GM18519 (cell line): ENCODE results near the gene SLMAP.
"Not testable (repeated sequence)": the region's sequence is repeated elsewhere in the genome, so short reads cannot be mapped to it uniquely, and the experiment has no call there.

Experiments used
- ATAC-seq: cut with Tn5 transposase; IDR thresholded peaks from one replicate; pipeline ENCODE4 v1.9.1; 2021; ENCODE audit warnings: mild to moderate bottlenecking, moderate library complexity; ENCODE audit not compliant: unreplicated experiment, low FRiP score

SLMAP gene

DNA sequence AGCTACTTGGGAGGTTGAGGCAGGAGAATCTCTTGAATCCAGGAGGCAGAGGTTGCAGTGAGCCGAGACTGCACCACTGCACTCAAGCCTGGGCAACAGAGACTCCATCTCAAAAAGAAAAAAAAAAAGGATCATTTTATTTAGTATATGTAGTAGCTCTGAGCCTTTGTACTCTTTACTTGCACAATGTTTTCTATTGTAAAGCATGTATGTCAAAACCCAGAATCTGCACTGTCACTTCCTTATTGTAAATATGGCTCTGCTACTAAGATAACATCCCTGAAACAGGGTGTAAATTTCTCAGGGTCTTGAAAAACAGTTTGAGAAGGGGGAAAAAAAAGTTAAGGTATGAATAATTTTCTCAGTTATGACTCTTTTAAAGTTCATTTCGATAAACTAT is 35.1 kb downstream of the SLMAP start:
- ATAC-seq: no peak

DNA sequence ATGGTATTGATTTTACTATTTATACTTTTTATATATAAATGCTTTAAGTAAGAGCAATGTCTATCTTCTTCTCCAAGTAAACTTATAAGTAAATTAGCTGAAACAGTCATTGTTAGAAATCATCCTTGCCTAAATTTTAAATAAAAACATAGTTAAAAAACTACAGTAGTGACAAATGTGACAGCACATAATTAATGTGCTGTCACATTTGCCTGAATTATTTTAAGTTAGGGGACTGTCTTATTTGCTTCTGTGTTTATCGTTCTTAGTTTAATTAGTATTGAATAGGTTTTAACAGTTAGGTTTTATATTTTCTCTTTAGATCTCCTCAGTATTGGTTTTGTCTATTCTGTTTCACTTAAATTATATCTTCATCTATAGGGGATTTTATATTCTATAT is 36.1 kb downstream of the SLMAP start:
- no peak for ATAC-seq

DNA sequence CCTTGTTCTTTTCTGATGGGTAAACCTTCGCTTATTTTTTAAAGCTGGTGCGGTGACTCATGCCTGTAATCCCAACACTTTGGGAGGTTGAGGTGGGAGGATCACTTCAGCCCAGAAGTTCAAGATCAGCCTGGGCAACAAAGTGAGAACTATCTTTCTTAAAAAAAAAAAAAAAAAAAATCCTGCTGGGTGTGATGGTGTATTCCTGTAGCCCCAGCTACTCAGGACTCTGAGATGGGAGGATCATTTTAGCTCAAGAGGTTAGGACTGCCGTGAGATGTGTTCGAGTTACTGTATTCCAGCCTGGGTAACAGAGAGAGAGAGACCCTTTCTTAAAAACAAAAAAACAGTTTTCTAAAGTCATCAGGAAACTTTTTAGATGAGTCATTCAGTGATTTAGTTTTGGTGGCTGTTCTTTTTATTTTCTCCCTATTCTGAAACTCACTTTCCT is 37.7 kb downstream of the SLMAP start:
- ATAC-seq: no peak

DNA sequence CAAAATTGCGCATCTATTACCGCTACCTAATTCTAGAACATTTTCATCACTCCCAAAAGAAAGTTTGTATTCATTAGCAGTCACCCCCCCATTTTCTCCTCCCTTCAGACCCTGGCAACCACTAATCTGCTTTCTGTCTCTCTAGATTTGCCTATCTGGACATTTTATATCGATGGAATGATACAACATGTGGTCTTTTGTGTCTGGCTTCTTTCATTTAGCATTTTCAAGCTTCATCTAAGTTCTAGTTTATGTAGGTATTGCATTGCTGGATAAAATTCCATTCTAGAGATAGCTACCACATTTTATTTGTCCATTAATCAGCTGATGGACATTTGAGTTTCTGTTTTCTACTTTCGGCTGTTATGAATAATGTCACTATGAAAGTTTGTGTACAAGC is 38.4 kb downstream of the SLMAP start:
- ATAC-seq: no peak

DNA sequence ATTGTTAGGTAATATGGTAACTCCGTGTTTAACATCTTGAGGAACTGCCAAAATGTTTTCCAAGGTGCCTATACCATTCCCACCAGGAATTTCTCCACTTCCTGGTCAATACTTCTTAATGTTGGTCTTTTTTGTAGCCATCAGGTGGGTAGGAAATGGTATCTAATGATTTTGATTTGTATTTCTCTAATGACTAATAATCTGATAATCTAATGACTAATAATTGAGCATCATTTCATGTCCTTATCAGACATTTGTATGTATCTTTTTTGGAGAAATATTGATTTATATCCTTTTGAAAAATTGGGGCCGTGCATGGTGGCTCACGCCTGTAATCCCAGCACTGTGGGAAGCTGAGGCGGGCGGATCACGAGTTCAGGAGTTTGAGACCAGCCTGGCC is 38.8 kb downstream of the SLMAP start:
- ATAC-seq: no peak

DNA sequence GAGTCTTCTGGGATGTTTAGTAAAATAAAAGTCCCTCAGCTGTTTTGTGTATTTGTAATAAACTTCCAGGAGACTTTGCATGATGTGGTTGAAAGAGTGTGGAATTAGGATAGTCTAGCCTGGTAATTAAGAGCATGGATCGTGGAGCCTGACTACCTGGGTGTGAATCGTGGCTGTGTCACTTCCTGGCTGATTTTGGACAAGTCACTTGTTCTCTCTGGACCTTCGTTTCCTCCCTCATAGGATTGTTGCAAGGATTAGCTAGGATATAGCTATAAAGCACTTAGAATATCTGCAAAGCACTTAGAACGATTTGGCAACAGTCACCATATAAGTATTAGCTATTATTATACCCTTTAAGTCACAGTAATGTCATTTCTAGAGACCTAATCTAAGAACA is 40.2 kb downstream of the SLMAP start:
- no peak for ATAC-seq

DNA sequence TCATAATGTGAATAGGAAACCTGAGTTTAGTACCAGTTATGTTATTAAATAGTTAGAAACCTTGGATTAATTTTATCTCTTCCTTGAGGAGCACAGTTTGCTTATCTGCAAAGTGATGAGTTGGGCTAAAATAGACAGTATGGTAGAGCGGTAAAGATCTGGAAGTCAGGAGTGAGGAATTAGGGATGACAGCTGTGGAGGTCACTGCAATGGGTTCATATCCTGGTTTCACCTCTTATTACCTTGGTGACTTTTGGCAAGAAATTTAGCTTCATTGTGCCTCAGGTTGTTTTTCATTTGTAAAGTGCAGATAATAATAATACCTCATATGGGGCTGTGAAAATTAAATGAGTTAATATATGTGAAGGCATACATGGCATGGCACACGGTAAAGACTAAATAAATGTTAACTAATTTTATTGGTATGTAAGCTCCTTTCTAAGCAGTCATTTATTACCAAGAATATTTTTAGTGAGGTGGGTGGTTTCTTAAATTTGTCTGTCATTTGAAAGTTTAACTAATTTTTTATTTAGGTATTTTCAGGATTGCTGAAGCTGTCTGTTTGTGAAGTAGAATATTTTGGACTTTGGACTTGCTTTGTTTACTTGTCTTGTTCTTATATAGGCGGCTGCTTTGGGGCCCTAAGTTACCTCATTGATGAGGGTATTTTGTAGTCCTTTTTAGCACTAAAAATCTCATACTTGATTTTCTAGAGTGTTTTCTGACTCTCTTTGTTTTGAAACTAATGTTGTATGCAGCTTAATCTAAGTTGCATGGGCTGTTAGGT is 41.8 kb downstream of the SLMAP start:
- no peak for ATAC-seq

DNA sequence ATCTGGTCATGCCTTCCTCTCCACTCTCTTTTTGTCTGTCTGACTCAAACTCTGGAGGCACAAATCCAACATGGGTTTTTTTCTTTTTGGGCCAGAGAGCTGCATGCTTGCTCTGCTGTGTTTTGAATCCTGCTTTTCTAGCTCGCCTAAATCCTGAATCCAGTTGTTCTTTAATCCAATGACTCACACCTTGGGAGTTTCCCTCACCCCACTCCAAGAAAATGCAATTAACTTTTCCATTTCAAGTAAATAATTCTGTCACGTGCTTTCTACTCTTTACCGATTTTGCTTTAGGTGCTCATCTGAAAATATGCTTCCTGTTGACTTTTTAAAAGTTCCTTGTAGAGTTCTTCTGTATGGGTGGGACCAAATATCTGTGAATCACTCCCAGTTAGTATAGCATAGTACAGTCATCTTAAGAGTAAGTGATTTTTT is 47.6 kb downstream of the SLMAP start:
- no peak for ATAC-seq

DNA sequence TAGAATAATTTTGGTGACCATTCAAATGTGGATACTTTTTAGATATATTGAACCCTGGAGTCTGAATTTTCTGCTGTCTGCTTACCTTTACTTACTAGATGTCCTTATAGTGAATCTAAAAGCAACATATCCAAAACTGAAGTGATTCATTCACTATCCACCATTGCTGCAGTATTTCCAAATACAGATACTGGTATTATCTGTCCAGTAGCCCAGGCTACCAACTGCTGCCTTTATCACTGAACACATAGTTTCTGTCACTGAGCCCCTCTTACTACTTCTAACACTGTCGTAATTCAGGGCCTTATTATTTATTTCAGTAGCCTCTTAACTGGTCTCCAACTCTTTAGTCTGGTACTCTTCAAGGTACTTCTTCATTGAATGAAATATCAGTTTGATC is 49.2 kb downstream of the SLMAP start:
- no peak for ATAC-seq

DNA sequence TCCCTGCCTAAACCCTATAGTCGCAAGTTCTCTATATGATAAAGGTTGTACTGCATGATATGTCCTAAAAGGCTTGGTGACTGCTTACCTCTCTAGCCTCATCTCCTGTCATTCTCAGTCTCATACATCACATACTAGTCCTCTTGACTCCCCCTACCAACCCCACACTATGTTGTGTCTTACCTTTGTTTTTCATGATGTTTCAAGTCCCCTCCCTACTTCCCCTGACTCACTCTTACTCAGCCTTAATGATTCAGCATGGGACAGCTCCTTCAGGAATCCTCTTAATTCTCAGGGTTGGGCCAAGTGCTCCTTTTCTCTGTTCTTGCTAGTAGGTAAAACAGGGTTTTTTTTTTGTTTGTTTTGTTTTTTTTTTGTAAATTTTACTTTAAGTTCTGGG is 49.6 kb downstream of the SLMAP start:
- ATAC-seq: no peak

DNA sequence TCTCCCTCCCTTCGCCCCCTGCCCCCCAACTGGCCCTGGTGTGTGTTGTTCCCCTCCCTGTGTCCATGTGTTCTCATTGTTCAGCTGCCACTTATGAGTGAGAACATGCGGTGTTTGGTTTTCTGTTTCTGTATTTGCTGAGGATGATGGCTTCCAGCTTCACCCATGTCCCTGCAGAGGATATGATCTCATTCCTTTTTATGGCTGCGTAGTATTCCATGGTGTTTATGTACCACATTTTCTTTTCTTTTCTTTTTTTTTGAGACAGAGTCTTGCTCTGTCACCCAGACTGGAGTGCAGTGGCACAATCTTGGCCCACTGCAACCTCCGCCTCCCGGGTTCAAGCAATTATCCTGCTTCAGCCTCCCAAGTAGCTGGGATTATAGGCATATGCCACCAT is 50.1 kb downstream of the SLMAP start:
- not testable (repeated sequence) for ATAC-seq

DNA sequence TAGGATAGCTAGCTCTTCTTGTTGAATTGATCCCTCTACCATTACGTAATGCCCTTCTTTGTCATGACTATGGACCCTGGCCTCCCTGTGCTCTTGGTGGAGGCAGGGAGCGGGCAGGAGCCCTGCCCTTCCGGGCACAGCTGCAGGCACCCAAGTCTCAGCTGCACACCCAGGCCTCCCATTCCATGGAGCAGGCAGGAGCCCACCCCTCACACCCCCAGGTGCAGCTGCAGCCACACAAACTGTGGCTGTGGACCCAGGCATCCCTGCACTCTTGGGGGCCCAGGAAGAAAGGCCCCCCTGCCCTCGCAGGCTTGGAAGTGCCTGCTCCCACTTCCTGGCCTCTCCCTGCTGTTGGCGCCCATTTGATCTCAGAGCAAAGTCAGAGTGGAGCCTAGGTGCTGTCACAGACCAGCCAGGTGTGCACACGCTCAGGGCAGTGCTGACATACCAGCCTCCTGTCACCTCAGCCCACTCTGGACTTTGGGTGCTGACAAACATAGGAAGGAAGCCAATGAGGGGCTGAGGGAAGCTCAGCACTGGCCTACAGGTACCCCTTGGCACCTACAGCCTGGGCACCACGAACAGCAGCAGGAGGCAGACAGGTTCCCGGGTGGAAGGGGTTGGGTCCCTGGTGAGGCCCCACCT is 53.0 kb downstream of the SLMAP start:
- ATAC-seq: no peak

DNA sequence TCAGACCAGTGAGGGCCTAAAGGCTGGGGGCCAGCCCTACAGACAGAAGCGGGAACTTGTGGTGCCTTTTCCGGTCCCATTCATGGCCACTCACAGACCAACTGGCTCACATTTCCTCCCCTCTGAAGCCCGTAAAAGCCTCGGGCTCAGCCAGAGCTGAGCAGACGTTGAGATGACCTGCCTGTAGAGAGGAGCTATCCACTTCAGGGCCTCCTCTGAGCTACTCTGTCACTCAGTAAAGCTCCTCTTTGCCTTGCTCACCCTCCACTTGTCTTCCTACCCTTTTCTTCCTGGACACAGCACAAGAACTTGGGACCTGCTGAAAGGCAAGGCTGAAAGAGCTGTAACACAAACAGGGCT is 53.5 kb downstream of the SLMAP start:
- ATAC-seq: no peak

DNA sequence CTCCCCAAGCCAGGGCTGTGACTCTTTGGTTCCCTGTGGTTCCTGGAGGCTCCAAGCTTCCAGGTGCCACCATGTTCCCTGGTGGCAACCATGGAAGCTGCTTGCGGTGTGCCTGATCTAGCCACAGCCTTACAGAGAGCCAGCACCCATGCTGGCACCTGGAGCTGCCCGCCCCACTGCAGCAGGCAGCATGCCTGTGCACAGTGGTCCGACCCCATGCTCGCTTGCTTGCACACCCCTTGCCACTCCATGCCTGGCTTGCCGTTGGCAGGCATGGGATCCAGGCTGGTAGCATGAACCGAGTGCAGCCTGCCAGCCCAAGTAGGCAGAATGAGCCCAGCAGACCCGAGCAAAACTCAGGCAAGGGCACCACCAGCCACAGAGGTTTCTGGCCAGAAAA is 53.9 kb downstream of the SLMAP start:
- ATAC-seq: no peak

DNA sequence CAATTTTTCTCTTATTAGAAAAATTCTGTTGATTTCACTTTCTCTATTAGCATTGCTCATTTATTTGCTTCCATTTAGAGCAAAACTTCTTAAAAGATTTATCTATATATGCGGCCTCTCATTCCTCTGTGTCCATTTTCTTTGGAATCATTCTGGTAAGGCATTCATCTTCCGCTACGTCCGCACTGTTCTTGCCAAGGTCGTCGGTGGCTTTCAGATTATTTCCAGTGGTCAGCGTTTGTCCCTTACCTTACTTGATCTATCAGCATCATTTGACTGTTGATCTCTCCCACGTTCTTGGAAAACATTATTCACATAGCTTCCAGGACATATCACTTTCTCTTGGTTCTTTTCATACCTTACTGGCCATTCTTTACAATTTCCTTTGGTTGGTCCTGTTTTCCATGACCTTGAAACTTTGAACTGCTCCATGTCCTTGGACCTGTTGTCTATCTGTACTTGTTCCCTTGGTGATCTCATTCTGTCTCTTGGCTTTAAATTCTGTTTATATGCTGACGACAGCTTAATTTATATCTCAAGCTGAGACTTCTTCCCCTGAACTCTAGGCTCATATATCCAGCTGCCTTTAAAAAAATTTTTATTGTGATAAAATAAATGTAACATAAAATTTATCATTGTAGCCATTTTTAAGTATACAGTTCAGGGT is 54.5 kb downstream of the SLMAP start:
- ATAC-seq: no peak

DNA sequence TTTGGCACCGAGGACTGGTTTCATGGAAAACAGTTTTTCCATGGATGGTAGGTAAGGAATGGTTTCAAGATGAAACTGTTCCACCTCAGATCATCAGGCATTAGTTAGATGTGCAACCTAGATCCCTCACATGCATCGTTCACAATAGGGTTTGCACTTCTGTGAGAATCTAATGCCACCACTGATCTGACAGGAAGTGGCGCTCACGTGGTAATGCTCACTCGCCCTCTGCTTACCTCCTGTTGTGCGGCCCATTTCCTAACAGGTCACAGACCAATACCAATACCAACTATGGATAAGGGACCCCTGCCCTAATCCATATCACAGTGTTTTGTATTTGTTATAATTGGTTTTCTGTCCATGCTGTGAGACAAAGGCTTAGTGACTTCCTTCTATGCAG is 58.9 kb downstream of the SLMAP start:
- ATAC-seq: no peak

DNA sequence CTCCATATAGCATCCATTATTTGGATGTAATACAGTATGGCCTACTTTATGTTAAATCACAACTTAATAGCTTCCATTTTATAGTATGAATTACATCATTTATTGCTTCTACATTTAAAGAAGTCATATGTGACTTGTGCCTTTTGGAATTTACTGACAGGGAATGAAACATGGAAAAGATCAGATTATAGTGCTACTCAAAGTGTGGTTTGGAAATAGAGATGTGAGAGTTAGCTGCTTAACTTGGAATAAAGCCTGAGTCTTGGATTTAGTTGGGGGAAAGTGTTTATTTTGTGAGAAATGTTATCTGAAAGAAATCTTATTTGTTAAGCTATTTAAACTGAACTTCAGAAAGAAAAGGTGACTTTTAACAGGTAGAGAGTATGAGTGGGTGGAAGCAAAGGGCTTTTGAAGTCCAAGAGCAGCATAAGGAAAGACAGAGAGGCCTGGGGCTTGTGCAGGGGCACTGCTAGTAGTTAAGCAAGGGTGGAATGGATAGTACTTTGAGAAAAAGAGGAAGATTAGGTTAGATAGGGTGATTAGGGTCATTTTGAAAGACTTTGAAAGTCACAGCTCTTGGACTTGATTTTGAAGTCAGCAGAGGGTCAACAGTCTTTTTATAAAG is 60.5 kb downstream of the SLMAP start:
- ATAC-seq: no peak

DNA sequence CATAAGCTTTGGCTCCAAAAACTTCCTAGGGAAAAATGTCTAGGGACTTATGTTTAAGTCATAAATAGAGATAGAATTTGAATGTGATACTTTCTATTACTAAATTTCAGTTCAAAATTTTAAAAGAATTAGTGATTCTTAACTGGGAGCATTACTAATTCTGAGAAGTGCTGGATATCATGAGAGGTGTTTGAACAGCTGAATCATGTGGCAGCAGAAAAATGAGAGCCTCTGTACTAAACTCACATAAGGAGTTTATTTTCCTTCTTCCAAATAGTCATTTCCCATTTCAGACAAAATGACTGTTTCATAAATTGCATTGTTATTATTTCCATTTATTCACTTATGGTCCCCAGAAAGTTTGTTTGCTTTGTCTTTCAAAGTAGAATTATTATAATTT is 62.7 kb downstream of the SLMAP start:
- no peak for ATAC-seq

DNA sequence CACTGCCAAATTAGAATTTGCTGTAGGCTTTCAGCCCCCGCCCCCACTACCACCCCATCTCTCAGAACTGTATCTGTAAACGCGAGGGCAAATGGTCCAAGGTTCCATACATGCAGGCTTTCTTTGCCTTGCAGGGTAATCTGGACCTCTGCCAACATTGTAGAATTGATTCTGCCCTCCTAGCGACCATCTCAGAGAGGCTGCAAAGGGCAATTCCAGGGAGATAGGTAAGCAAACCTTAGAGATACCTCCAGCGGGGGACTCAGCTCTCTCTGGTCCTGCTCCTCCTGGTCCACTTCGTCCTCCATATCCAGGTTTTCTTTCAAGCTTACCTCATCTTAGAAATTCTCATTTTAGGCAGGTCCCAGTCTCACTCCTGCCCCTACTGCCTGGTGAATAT is 64.4 kb downstream of the SLMAP start:
- no peak for ATAC-seq

DNA sequence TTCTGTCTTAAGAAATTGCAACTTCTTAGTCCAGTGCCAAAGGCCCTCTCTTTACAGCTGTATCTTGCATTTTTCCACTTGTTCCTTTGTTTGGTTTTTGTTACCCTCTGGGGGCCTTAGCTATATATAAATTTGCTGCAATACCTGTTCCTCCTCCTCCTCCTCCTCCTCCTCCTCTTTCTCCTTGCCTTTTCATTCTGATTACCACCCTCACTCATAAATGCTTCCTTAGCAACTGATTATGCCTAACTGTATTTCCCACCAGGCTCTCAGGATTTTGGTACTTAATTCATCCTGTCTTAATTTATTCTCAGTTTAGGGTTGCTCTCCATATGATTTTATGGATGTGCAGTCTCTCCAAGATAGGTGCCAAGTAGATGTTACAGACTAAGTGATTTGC is 65.7 kb downstream of the SLMAP start:
- no peak for ATAC-seq

DNA sequence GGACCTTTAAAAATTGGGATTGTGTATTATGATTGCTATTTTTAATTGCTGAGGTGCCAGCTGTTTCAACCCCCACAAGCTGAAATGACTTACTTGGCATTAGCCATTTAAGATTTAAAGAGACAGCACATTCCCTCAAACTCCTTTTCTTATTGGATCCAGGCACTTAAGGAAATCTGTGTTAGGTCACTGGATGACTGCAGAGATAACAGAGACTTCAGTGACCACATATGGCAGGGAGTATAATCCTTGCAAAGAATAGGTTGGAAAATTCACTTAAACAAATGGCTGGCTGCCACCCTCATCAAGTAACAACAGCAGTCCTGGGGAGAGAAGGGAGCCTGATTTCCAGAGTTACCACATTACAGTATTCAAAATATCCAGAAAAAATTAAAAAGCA is 66.6 kb downstream of the SLMAP start:
- ATAC-seq: no peak
